Neuron (in vitro differentiated cells): ENCODE data around the gene SBNO2.

Experiments used
- H2AFZ ChIP-seq: one replicate; pipeline ENCODE4 v1.6.1; 2013; ENCODE audit warnings: low read depth, mild to moderate bottlenecking, inconsistent platforms, low read length, moderate library complexity
- H3K27me3 ChIP-seq: one replicate; pipeline ENCODE4 v1.6.1; 2013; ENCODE audit warnings: low read length; ENCODE audit not compliant: insufficient read depth
- H3K36me3 ChIP-seq: one replicate; pipeline ENCODE4 v1.6.1; 2013; ENCODE audit warnings: low read length; ENCODE audit not compliant: insufficient read depth
- H3K4me1 ChIP-seq: one replicate; pipeline ENCODE4 v1.6.1; 2013; ENCODE audit warnings: low read length; ENCODE audit not compliant: insufficient read depth
- H3K4me3 ChIP-seq: 2 replicates; pipeline ENCODE4 v1.5.1; 2013; ENCODE audit warnings: mild to moderate bottlenecking, low read length, moderate library complexity
- H3K9me3 ChIP-seq: one replicate; pipeline ENCODE4 v1.6.1; 2013; ENCODE audit warnings: low read length

Gene SBNO2

DNA sequence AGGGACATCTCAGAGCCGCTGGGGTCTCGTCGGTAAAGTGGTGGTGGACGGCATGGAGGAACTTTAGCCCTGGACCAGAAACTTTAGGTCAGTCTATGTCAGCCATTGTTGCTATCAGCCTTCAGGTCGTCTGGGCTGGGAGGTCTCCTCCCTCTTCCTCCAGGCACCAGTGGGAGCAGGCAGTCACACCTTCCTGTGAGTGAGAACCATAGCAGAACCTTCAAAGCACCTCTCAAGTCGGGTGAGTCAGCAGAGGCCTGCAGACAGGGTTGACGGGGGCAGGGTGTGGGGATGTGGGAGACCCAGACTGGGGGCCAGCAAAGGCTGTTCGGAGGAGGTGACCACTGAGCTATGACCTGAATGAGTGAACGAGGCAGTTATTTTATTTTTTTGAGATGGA lies 15.4 kb upstream of the SBNO2 start:
- Histone ChIP-seq H3K36me3 (no peaks in the 10 kb centered on the region), H3K9me3 (no peaks in the 10 kb centered on the region), H2AFZ (no peak overlapping the region), H3K4me3 (no peak overlapping the region), H3K27me3 (no peaks in the 10 kb centered on the region), H3K4me1 (no peaks in the 10 kb centered on the region)

DNA sequence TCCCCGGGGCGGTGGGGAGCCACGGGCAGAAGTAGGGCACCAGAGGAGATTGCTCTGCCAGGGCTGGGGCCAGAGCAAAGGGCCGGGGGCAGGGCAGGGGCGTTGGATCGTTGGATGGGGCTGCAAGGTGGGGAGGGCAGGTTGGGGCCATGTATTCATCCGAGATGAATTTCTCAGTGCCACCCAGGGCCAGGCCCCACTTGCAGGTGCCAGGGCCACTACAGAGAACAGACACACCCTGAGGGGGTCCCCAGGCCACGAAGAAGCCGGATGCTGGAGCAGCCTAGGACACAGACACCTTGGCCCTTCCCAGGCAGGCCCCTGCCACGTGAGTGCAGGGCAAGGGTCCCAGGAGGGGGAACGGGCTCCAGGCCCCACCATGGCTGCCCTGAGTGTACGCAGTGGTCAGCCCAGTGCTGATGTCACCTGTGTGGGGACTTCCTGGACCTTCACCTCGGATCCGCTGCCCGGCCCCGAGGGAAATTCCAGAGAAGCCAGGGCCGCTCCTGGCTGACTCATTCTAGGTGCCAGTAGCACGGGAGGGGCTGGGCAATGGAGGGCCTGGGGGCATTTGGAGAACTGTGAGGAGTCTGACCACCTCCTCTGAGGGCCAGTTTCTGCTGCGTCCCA lies 9.6 kb upstream of the SBNO2 start:
- Histone ChIP-seq H3K9me3 (no peaks in the 10 kb centered on the region), H3K4me3 (no peak overlapping the region), H3K36me3 (no peaks in the 10 kb centered on the region), H3K4me1 (peaks cover 5% of the 10 kb centered on the region), H3K27me3 (peaks cover 2% of the 10 kb centered on the region), H2AFZ (no peak overlapping the region)

DNA sequence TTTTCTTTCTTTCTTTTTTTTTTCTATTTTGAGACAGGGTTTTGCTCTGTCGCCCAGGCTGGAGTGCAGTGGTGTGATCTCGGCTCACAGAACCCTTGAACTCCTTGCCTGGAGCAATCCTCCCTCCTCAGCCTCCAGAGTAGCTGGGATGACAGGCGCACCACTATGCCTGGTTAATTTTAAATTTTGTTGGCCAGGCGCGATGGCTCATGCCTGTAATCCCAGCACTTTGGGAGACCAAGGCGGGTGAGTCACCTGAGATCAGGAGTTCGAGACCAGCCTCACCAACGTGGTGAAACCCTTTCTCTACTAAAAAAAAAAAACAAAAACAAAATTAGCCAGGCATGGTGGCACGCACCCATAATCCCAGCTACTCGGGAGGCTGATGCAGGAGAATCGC lies 8.7 kb upstream of the SBNO2 start:
- Histone ChIP-seq H3K36me3 (no peaks in the 10 kb centered on the region), H3K27me3 (peaks cover 2% of the 10 kb centered on the region), H3K4me3 (no peak overlapping the region), H2AFZ (no peak overlapping the region), H3K4me1 (peaks cover 5% of the 10 kb centered on the region), H3K9me3 (no peaks in the 10 kb centered on the region)

DNA sequence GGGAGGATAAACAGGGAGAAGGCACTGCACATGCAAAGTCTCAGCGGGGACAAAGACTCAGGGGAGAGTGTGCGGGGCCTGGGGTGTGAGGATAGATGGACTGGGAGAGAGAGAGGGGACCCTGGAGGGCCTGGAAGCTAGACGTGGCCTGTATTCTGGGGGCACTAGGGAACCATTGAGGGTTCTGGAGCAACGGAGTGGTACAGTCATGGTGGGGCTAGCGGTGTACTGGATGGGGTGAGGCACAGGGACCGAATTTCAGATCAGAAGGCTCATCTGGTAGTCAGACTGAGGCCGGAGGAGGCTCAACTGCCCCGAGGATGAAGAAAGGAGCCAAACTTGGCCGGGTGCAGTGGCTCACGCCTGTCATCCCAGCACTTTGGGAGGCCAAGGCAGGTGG lies 8.0 kb upstream of the SBNO2 start:
- Histone ChIP-seq H3K27me3 (peaks cover 2% of the 10 kb centered on the region), H3K4me3 (no peak overlapping the region), H3K9me3 (no peaks in the 10 kb centered on the region), H2AFZ (no peak overlapping the region), H3K4me1 (peaks cover 5% of the 10 kb centered on the region), H3K36me3 (no peaks in the 10 kb centered on the region)

DNA sequence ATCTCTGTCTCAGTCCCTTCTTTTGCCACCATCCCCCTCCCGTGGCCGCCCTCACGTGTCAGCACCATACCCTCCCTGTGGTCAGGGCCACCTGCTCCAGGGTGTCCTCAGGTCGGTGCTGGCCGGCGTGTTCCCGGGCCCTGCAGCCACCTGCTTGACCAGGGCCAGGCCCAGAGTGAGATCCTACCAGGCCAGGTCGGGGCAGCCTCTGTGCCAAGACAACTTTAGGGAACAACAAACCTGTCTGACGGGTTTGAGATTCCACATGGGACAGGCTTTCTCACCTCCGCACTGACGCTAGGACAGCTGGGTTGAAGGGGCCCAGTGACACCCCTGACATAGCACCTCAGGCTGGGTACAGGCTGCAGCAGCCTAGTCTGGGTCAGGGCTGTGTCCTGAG lies 7.5 kb upstream of the SBNO2 start:
- H3K36me3 ChIP-seq: no peaks in the 10 kb centered on the region
- no peak overlapping the region for H3K4me3 ChIP-seq
- H3K9me3 ChIP-seq: no peaks in the 10 kb centered on the region
- H3K4me1 ChIP-seq: peaks cover 5% of the 10 kb centered on the region
- H3K27me3 ChIP-seq: peaks cover 2% of the 10 kb centered on the region
- no peak overlapping the region for H2AFZ ChIP-seq

DNA sequence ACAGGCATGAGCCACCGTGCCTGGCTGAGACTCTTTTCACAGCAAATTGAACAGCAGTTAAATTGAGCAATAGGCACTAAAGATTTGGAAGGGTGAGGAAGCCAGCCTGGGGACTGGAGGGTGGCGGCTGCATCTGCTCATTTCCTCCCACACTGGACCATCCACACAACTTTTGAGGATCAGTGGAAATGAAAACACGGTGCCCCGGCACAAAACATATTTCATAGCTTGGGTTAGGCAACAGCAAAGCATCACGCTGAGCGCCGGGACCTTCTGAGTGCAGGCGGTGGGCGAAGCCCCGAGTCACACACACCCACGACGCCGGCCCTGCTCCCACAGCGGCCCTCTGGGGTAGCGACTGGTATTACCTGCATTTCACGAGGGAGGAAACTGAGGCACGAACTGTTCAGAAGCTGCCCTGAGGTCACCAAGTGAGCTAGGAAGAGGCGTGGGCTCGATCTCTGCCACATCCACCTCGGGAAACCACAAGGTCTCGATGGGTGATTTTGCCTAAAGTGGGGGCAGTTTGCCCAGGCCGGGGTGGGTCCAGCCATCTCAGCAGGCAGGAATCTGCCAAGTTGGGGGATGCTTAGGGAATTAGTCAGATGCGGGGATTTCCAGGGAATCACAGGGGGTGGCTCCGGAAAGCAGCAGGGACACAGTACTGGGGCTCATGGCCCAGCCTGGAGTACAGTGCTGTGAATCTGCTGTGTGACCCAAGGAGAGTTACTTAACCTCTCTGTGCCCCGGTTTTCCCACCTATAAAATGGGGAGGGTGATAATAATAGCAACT lies 3.5 kb upstream of the SBNO2 start:
- H3K4me1 ChIP-seq: peaks cover 13% of the 10 kb centered on the region
- H3K4me3 ChIP-seq: no peak overlapping the region
- no peaks in the 10 kb centered on the region for H3K9me3 ChIP-seq
- no peak overlapping the region for H2AFZ ChIP-seq
- no peaks in the 10 kb centered on the region for H3K36me3 ChIP-seq
- peaks cover 2% of the 10 kb centered on the region for H3K27me3 ChIP-seq

DNA sequence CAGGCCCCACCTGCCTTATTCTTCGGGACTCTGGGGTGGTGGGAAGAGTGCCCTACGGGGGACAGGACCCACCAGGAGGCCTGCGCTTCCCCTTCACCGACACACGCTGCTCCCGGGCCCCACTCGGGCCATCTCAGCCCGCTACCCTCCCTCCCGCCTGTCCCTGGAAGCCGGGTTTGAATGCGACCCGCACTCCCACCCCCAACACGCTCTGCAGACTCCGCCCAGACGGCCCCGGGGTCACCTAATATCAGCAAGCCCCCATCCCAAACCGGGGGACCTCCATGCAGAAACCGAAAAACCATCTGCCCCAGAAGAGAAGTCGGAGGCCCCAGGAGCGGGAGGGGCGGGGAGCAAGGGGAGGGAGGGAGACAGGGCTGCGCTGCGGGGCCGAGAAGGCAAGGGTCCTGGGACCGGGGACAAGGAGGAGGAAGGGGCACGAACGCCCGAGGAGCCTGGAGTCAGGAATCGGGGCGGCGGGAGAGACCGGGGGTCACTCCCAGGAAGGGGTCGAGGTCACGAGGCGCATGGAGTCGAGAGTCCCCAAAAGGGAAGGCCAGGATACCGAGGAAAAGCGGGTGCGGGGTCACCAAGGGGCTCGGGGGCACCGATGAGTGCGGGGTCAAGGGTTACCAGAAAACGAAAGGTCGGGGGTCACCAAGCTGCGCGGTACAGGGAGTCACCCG lies 766 bp downstream of the SBNO2 start:
- Histone ChIP-seq H3K4me1 (peaks cover 18% of the 10 kb centered on the region), H3K36me3 (no peaks in the 10 kb centered on the region), H3K4me3 (peak overlapping the region; percentile 98), H2AFZ (peak overlapping the region; percentile 41), H3K9me3 (peaks cover 11% of the 10 kb centered on the region), H3K27me3 (no peaks in the 10 kb centered on the region)

DNA sequence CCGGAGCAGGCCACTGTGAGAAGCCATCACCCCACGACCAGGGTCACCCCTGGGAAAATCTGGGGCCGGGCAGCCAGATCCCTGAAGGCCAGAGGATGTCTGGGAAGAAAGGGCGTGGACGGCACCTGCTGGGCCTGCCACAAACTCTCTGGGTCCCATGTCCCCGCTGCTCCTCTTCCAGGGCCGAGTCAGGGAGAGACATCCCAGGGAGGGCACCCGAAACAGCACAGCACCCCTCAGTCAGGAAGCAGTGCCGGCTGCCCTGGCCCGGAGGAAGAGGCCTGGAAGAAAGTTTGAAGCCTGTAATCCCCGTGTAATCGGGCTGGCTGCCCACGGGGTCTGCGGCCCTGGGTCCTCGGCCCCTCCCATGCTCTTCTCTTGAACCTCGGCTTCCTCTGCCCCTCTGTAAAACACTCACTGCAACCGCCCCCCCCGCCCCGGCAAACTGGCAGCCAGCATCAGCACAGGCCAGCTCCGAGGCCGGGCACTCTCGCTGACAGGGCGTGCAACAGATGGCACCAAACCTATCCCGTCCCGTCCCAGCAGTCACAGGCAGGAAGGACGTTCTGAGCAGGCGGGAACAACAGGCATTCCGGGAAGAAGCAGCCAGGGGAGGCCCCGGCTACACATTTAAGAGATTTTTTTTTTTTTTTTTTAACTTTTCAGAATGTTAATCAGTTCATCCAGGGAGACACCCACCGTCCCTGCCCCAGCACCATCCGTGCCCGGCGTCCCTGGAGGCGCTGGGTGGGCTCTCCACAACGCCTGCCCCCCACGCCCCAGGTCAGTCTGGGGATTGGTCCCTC lies 1.5 kb downstream of the SBNO2 start:
- H2AFZ ChIP-seq: no peak overlapping the region
- H3K9me3 ChIP-seq: peaks cover 16% of the 10 kb centered on the region
- H3K27me3 ChIP-seq: no peaks in the 10 kb centered on the region
- peaks cover 18% of the 10 kb centered on the region for H3K4me1 ChIP-seq
- H3K36me3 ChIP-seq: no peaks in the 10 kb centered on the region
- H3K4me3 ChIP-seq: peak overlapping the region; percentile 98

DNA sequence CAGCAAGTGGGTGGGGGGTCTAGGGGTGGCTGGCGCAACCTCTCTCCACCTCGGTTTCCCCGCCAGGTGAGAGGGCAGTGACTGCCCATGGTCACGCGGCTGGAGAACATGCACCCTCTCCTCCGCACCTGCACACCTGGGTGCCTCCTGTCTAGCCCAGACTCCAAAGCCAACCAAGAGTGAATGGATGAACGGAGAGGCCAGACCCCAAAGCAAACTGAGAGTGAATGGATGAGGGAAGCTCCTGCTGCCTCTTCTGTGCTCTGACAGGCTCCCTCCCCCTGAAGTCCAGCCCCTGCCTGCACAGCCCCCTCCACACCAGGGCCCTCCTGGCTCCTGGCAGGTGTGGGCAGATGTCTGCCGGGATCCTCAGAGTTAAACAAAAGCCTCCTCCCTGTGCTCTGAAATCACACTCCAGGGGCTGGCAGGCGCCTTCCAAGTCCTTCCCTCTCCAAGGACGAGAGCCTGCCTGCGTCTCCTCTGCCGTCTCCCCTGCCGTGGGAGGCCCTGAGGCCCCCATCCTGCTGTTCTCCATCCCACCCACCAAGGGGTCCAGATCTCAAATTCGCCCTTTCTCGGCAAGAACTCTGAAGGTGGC lies 2.2 kb downstream of the SBNO2 start:
- H3K36me3 ChIP-seq: peaks cover 3% of the 10 kb centered on the region
- H3K4me1 ChIP-seq: peaks cover 18% of the 10 kb centered on the region
- H3K27me3 ChIP-seq: no peaks in the 10 kb centered on the region
- H2AFZ ChIP-seq: no peak overlapping the region
- H3K9me3 ChIP-seq: peaks cover 22% of the 10 kb centered on the region
- peak overlapping the region; percentile 98 for H3K4me3 ChIP-seq

DNA sequence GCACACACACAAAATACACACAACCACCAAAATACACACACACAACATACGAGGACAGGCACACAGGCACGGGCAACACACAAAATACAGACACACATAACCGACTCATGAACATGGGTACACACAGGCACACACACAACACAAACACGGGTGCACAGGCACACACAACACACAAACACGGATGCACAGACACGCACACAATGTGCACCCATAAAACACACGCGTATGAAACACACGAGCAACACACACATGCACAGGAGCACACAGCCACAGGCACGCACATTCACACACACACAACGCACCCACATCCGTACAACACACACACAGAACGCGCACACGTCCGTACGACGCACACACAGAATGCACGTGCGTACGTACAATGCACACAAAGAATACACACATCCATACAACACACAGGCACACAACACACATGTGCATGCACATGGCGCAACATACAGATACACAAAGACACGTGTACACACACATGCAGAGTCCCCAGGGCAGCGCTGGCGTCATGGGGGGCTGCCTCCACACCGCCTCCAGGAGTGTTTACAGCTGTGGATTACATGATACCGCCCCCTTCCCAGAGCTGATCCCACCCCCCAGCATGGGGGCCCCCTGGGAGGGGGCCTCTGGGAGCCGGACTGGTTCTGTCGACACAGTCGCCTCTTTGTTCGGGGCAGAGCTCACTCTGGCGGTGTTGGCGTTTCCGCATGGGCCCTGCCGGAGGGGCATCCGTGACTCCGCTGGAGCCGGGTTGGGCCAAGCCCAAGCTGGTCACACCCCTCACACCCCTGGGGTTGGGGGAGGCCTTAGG lies 2.9 kb downstream of the SBNO2 start:
- H3K27me3 ChIP-seq: no peaks in the 10 kb centered on the region
- H2AFZ ChIP-seq: no peak overlapping the region
- peaks cover 18% of the 10 kb centered on the region for H3K4me1 ChIP-seq
- H3K4me3 ChIP-seq: no peak overlapping the region
- H3K36me3 ChIP-seq: peaks cover 3% of the 10 kb centered on the region
- H3K9me3 ChIP-seq: peaks cover 28% of the 10 kb centered on the region

DNA sequence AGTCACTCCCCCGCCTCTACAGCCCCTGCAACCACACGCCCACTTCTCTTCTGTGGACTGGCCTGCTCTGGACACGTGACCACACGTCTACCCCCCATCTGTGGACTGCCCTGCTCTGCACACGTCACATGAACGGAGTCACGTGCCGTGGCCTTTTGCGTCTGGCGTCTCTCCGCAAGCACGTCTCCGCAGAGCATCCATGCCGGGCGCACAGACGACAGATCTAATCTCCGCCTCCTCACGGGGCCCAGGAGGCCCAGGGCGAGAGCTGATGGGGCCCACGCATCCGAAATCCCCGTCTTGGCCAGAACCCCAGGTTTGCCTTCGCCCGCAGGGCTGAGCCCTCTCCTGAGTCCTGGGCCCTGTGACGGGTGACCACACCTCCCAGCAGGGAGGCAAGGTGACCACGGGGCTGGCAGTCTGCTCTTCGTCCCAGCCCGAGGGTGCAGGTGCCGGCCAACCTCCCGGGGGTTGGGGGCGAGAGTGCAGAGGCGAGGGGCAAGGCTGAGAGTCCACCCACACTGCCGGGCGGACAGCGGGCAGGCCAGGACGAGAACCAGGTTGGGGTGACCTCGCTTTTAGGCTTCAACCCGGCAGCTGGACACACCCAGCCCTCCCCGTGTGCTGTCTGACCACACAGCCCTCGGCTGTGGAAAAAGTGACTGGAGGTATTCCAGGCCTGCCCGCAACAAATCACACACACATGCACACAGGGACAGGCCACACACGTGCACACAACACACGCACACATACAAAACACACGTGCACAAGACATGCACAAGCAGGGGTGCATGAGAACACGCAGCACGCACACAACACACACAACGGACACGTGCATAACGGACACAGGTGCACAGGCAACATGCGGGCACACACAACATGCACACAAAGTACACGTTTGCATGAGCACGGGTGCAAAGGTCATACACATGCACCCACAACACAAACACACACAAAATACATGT lies 3.9 kb downstream of the SBNO2 start:
- no peaks in the 10 kb centered on the region for H3K27me3 ChIP-seq
- peaks cover 18% of the 10 kb centered on the region for H3K4me1 ChIP-seq
- H3K36me3 ChIP-seq: peaks cover 3% of the 10 kb centered on the region
- no peak overlapping the region for H2AFZ ChIP-seq
- H3K9me3 ChIP-seq: peaks cover 28% of the 10 kb centered on the region
- H3K4me3 ChIP-seq: no peak overlapping the region
